Limb (tissue), 2 donors: ENCODE results near the gene PIEZO1.

Experiments
- DNase-seq, 2 donors: peaks; one replicate each; pipeline ENCODE4 v3.0.0-alpha.2; 2016; ENCODE audit errors: extremely low spot score in 2 of 2

PIEZO1 gene

DNA sequence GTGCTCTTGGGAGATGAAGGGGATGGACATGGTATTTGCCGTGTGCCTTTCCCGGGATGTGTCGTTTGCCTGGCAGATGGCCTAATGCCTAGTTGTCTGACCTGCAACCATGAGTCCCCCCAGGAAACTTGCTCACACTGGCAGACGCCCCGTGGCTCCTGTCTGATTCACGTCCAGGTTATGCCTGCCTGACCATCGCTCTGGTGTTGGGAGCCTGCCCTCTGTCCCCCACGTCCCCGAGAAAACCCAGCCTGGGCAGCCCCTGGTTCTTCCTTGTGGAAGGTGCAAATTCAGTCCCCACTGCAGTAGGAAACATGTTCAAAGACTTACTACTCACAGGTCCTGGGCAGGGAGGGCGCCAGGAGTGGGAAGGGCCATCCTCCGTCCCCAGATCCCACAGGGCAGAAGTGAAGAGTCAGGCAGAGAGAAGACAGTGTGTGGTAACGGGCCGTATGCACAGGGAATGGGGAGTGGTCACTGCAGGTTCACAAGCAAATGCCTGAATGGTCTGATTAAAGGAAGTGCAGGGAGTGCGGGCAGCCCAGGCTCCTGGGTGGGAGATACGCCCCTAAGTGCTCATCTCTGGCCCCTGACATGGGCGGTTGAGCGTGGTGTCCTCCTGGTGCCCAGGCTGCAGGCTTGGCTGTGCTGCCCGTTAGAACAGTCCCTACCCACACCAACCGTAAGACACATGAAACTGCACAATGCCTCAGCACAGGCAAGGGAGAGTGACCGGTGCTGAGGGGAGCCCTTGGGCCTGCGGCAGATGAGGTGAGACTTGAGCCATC, 94.5 kb downstream of the PIEZO1 start:
- no peak for DNase-seq

DNA sequence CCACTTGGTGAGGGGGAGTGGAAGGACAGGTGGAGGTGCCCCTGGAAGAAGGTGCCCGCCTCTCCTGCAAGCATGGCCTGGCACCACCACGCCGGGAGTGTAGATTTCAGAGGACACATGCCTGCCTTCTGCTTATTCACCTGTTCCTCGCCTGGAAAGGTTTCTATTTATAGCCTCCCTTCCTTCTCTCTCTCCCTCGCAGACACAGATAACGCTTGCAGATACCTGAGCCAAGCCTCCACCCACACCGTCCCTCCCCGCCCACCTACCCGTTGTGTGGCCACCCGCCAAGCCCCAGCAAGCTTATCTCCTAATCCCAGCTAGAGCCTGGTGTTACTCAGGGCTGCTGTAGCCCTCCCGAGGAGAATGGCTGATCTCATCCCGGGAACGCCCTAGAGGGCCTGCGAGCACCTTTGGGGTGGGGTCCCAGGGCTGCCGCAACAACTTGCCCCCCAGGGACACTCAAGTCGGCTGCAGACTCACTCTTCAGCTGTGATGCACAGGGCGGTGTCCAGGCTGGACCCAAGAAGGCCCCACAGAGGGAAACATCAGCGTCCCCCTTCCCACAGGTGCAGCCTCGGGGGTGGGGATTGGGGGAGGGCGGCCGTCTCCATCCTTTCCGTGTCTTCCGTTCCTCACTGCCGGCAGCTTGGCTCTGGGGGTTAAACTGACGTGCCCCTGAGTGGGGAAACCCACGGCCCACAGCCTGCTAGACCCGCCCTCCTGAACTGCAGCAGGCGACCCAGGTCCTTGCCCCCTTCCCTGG, 96.8 kb downstream of the PIEZO1 start:
- no peak for DNase-seq

DNA sequence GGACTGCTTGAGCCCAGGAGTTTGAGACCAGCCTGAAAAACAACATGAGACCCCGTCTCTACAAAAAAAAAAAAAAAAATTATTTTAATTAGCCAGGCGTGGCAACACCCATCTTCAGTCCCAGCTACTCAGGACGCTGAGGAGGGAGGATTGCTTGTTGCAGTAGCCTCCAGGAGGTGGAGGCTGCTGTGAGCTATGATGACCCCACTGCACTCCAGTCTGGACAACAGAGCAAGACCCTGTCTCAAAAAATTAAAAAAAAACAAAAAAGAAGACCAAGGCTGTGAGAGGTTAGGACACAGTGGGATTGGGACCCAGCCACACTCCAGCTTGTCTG, 97.4 kb downstream of the PIEZO1 start:
- no peak for DNase-seq

DNA sequence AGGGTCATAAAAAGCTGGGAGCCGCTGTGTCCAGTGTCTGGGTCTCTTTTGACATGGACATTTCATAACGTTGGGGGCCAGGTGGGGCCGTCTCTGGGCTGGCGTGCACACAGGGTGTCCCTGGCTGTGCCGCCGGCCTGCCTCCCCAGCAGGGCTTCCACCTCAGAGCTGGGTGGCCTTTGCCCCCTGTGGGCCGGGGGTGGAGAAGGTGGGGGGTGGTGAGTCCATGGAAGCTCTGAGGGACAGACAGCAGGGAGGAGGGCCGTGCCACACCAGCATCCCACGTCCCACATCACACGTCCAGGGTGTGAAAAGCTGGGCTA, 97.8 kb downstream of the PIEZO1 start:
- no peak for DNase-seq

DNA sequence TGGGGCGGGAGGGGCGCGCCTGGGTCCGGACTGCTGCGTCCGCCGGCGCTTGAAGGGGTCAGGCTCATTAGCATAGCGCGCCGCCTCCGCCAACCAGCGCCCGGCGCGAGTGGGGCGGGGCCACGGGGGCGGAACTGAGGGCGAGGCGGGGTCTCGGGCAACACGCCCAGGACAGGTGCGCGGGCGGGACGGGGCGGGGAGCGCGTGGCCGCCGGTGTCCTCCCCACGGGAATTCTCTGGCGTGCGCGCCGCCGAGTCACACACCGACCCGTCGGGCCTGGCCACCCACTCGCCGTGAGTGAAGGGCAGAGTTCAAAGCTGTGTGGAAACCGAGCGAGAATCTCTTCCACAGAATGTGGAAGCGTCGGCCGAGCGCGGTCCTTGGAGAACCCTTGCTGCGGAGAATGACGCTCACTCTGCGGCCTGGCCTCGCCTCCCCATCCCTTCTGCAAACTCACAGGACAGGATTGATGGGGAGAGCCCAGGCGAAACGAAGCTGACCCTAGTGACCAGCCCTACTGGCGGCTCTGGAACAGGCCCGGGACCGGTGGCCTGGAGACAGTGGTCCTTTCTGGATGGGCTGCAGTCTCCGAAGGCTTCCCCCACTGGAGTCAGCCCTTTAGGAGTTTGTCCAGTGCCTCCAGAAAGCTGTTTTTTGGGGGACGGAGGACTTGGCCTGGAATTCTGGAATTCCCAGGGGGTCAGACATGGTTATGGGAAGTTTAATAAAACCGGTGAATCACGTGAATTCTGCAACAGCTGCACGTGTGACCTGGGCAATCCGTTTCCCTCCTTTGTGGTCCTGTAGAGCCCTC, 98.4 kb downstream of the PIEZO1 start, which contains the start of gene SNAI3:
Gene SNAI3, minus strand, starts transcription at position 69 of the 815 bp plus-strand sequence. CDS start 101 bp downstream, outside the sequence.
- DNase-seq: peak; percentile 40 to 83

DNA sequence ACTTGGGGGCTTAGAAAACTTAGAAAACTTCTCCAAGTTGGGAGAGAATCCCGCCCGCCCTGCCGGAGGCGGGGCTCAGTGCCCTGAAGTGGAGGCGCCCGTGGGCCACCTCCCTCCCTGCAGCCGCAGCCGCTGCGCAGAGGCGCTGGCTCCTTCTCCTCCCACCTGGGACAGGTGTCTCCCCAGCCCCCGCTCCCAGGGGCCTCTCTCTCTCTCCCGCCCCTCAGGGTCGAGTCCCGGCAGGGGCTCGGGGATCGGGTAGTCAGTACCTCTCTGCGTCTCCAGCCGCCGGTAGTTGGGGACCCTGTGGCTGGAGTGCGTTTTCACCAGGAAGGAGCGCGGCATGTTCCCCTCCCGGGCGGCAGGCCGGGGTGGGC, 99.0 kb downstream of the PIEZO1 start:
- no peak for DNase-seq

DNA sequence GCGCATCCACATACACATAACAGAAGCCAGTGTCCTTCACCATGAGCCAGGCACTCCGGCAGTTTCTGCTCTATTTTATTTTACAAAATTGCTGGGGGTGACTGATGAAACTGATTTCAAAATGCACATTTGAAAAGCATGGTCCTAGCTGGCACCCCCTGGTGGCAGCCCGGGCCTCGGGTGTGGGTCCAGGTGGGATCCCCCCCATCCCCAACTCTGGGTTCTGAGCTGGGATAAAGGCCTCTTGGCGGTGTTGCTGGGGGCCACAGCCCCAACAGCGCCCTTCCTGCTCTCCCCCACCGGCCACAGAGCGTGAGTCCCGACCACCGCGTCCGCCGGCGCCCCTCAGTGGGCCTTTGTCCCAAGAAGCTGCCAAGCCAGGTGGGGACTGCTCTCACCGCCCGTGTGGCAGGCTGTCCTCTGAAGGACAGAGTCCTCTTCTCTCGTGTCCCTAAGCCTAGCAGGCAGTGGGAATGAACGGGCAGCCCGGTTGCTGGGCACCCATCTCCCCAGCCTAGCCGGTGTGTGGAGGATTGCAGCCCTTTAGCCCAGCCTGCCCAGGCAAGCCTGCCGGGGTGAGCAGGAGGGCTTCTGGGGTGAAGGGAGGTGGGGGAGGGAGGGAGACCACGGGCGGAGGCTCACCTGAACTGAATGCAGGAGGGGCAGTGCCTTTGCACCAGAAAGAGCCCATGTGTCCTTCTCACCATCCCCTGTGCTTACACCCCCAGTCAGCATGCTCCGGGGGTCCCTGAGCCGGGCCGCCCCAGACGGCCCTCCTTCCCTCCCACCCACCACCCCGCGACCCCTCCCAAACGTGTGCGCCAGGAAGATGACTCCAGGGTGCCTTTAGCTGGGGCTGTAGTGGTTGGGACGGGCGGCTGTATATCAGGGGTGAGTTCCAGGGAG, 99.6 kb downstream of the PIEZO1 start:
- no peak for DNase-seq

DNA sequence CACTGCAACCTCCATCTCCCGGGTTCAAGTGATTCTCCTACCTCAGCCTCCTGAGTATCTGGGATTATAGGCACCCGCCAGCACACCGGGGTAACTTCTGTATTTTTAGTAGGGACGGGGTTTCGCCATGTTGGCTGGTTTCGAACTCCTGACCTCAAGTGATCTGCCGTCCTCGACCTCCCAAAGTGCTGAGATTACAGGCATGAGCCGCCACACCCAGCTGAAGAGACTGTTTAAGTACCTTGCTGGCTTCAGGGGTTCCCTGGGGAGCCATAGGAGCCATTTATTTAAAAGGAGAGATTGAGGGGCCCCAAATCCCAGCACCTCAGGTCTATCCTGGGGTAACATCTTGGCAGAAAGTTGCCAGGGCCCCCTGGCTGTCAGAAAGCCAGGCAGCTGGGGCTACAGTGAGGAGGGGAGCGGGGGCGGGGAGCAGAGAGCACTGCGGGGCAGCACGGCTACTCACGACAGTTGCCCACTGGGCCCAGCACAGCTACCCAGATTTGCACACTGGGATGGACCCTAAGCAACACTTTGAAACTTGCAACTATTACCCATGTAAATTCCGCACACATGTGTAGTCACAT, 100.4 kb downstream of the PIEZO1 start:
- DNase-seq: no peak

DNA sequence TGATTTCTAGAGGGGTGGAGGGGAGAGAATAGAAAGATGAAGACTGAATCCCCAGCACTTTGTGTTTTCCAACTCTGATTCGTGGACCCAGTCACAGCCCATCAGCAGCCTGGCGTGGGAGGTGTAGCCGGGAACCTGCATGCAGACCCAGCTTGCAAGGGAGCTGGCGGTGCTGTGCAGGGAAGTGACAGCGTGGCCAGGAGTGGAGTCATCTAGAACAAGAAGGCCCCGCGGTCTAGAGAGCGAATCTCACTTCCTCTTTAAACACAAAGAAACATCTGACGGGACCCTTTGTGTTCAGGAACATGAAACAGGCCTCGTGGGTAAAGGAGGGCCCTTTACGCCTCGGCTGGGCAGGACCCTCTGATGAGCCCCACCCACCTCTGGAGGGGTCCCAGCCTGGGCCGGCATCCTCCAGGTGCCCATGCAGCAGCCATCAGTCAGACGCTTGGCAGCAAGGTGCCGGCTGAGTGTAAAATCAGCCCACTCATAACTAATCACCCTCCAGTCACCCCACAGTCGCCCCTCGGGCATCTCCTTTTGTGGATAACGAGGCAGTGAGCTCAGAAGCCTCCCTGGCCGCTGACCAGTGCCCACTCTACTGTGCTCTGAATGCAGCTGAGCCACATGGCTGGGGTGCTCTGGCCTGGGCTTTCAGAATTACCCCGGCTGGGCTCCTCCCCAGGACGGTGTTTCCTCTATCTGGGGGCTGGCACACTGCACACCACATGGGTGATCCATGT, 103.1 kb downstream of the PIEZO1 start:
- DNase-seq: no peak

DNA sequence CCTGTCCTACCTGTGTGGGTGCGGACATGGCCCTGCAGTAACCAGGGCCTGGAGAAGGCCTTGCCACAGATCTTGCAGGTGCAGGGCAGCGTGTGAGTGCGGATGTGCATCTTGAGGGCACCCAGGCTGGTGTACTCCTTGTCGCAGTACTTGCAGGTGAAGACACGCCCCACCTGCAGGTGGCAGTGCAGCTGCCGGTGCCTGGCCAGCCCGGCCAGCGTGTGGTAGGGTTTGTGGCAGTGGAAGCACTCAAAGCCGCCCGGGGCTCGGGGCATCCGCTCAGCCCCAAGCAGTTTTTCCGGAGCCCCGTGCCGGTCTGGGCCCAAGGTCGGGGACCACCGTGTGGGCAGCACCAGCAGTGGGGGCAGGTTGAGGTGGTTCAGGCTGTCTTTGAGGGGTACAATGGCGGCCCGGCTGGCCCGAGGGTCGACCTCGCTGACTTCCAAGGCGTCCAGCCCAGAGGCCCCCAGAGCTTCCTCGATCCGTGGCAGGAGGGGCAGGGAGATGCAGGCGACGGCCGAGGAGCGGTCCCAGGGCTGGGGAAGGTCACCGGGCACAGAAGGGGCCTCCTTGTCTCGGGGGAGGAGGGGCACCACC, 103.8 kb downstream of the PIEZO1 start:
- no peak for DNase-seq

DNA sequence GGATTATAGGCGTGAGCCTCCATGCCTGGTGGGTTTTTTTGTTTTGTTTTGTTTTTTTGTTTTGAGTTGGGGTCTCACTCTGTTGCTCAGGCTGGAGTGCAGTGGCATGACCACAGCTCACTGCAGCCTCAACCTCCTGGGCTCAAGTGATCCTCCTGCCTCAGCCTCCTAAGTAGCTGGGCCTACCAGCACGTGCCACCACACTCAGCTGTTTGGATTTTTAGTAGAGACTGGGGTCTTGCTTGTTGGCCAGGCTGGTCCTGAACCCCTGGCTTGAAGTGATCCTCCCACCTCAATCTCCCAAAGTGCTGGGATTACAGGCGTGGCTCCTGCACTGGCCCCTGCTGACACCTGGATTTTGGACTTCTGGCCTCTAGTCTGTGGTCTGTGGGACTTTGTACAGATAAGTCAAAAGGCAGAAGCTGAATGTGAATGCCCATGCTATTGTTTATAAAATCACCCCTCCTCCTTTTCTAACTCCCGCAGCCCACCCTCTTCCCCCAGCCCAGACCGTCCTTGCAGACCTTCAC, 104.4 kb downstream of the PIEZO1 start:
- no peak for DNase-seq

DNA sequence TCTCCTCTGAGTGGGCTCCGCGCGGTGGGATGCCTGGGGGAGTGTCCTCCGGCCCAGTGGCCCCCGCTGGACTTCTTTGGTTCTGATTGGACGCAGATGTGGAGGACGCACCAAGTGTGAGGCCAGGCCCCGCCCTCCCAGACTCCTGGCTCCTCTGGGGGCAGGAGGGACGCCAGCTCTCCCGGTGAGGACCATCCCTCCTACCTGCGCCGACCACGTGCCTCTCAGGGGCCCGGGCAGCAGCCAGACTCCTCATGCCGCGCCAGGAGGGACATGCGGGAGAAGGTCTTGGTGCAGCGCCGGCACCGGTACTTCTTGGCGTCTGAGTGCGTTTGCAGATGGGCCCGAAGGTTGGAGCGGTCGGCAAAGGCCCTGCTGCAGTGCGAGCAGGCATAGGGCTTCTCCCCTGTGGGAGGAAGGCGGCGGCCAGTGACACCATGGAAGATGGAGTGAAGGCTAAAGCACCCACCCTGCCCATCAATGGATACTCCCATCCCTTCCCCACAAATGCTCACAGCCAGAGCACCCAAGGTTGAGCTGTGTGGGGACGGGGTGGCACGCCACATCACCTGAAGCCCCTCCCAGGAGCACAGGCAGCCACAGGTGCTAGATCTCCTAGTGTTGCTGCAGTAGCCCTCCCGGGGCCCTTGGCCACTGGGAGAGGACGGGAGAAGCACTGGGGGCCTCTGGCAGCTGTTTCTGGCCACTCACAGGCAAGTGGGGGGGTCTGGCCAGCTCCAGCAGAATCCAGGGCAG, 106.6 kb downstream of the PIEZO1 start:
- DNase-seq: no peak

DNA sequence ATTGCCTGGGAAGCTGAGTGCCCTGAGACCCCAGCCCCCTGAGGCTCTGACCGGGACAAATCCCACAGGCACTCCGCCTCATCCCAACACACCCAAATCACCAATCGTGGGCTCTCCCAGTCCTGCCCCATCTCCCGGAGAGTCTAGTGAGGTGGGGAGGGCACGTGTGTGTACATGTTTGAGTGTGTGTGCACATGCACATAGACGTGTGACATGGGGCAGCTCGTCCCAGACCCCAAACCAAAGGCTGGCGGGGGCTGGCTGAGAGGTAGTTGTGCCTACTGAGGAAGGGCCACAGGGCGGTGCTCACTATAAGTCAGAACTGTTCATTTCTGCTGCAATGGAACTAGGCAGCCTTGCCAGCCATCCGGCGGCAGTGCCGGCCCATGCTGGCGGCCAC, 107.3 kb downstream of the PIEZO1 start:
- no peak for DNase-seq

DNA sequence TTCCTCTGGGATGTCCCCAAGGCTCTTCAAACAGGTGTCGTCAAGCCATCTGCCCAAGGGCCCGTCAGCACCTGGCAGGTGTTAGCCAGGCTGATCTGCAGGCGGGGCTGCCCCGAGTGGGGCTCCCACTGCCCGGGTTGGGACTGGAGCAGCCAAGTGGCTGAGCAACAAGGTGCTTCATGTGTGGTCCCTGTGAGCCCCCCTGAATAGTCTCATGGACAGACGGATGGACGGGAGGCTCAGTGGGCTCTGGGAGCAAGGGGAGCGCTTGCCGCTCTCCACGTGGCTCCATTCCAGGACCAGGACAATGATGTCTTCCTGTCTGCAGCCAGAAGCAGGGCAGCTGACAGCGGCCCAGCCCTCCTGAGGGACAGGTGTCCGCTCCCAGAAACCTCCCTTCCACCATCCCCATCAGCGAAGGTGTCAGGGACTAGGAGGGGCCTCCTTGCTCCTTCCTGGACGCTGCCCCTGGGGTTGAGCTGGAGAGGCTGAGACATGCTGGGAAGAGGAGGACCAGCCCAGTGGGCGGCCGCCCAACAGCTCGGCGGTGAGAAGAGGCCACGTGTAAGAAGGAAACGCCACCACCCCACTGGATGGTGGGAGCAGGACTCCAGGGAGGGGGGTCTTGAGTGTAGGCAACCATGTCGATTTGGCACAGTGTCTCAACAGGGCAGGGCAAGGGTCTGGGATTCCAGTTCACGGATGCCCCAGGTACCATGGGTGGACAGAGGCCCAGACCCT, 108.3 kb downstream of the PIEZO1 start:
- no peak for DNase-seq

DNA sequence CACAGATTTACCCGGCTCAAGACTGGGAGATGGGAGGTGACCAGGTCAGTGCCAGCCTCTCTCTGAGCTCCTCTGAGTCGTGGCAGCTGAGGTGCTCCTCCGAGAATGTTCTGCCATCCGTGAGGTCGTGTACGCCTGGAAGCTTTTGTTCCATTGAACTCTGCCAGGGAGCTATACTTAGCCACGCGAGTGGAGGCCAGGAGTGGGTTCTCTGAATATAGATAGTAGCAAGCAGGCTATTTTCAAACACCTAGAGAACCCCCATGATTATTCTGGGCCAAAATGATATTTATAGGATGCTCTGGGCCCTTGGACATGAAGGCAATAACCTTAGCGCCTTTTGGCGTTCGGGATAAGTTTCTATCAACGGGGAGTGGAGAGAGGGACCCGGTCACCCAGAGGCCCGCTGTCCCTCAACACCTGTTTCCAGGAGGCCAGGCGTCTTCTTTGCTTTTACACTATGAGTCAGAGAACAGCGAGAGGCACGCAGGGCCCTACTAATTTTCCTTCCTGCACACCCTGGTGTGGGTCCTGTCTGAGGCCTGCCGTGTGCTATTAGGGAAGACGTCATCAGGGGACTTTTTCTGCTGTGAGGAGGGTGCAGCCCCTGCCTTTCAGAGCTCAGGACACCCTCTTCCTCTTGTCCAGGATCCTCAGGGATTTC, 111.2 kb downstream of the PIEZO1 start:
- no peak for DNase-seq

DNA sequence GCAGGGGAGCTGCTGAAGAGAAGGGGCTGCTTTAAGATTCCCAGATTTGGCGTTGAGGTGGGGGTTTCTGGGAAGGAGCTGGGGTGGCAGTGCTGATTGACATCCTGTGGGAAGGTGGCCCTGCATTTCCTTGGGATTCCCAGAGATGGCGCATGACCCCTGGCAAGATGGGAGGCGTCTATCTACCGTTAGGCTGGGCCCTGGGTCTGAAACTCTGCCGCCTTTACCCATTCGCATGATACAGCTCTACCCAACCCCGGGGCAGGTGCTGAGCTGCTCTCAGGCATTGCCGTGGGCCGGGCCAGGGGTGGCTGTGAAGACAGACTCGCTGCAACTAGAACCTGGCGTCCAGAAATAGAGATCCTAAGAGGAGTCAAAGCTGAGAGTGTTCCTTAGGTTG, 112.2 kb downstream of the PIEZO1 start:
- DNase-seq: no peak

DNA sequence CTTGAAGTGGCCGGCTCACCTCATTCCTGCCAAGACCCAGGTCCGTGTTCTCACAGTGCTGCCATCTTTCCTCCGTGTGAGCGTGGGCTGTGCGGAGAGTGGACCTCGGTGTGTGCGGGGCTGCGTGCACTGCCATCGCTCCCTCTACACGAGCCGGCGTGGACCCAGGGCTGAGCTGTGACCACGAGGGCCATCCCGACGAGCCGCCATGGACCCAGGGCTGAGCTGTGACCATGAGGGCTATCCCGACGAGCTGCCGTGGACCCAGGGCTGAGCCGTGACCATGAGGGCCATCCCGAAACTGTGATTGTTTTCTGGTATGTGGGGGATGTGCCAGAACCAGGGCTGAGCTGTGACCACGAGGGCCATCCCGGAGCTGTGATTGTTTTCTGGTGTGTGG, 113.2 kb downstream of the PIEZO1 start:
- no peak for DNase-seq

DNA sequence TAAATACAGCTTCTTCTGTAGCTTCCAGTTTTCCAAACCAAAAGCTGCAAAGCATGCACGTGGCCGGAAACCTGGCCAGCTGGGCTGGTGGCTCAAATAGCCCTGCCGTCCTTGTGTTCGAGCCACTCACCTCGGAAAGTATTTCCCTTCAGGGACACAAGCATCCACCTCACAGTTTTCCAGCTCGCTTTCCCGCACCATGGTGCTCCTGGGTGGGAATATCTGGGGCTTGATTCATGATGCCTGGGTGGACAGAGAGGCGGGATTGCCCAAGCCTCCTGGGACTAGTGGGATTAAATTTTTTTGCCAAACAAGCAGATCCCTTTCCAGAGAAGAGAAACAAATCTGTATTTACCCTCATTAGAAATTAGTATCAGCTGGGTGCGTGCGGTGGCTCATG, 115.0 kb downstream of the PIEZO1 start:
- no peak for DNase-seq
